Testis (tissue), 3 donors: Measurements from ENCODE around the gene SRP54. TPM values are rescaled to one million over a fixed set of nuclear protein-coding genes. Genes with fewer than 3 reads are reported as not detected.

ENCODE experiments used
- DNase-seq: peaks from one replicate; pipeline ENCODE4 v3.0.0-alpha.2; 2019
- H3K27ac ChIP-seq, 2 donors: fragments of 200-600 bp; sonication (generic); one replicate each; pipeline ENCODE4 v1.5.1; 2019
- H3K27me3 ChIP-seq: fragments of 200-600 bp; sonication (generic); one replicate; pipeline ENCODE4 v1.5.1; 2019
- H3K36me3 ChIP-seq: fragments of 200-600 bp; sonication (generic); one replicate; pipeline ENCODE4 v1.5.1; 2017; ENCODE audit warnings: low read depth; ENCODE audit errors: missing control alignments
- H3K4me1 ChIP-seq: fragments of 200-600 bp; sonication (generic); one replicate; pipeline ENCODE4 v1.5.1; 2019
- H3K4me3 ChIP-seq, 2 donors: fragments of 200-600 bp; sonication (generic); one replicate each; pipeline ENCODE4 v1.5.1; 2017 to 2019
- H3K9me3 ChIP-seq: fragments of 200-600 bp; sonication (generic); one replicate; pipeline ENCODE4 v1.5.1; 2017
- CTCF ChIP-seq, 3 experiments: fragments of 450-650 bp in 2 of 3; fragments of 200-600 bp in 1 of 3; sonication (generic) in 1 of 3; IDR thresholded peaks; one replicate each; pipeline ENCODE4 v1.5.1; 2016 to 2019; ENCODE audit warnings: antibody characterized with exemption in 3 of 3, mild to moderate bottlenecking in 2 of 3, moderate library complexity in 1 of 3
- POLR2A ChIP-seq: fragments of 450-650 bp; IDR thresholded peaks from one replicate; pipeline ENCODE4 v1.6.1; 2017; ENCODE audit warnings: antibody characterized with exemption, mild to moderate bottlenecking, moderate library complexity
- WGBS, 2 donors: methylation state at CpG; one replicate each; pipeline ENCODE4 v1.1.5; 2018; 5-methylcytosine and 5-hydroxymethylcytosine counted together
- intact Hi-C: fragments of 100-400 bp; cut with DNase I; formaldehyde crosslinking; loops from one replicate; pipeline ENCODE4 v1.15.1; 2023; ENCODE audit warnings: low total_unique reads
- polyA plus RNA-seq: library from polyadenylated mRNA; stranded (reverse); fragments of 350-450 nt; fragmentation: Illumina TruSeq; extraction: RNeasy Lipid Tissue Mini Kit (QIAGEN cat#74804); gene quantifications from one replicate; pipeline ENCODE4 v1.2.3, GENCODE V29; 2014; ENCODE audit warnings: low read depth, low replicate concordance; ENCODE audit not compliant: insufficient read depth
- total RNA-seq, 2 donors: library from RNA; depleted of rRNA; stranded (reverse); fragments of >200 nt; gene quantifications; one replicate each; pipeline ENCODE4 v1.2.3, GENCODE V29; 2016

The SRP54 gene
- total and polyA plus RNA-seq, 3 donors from 2014 or later = 78.5 to 132 (median 84.1) TPM

DNA sequence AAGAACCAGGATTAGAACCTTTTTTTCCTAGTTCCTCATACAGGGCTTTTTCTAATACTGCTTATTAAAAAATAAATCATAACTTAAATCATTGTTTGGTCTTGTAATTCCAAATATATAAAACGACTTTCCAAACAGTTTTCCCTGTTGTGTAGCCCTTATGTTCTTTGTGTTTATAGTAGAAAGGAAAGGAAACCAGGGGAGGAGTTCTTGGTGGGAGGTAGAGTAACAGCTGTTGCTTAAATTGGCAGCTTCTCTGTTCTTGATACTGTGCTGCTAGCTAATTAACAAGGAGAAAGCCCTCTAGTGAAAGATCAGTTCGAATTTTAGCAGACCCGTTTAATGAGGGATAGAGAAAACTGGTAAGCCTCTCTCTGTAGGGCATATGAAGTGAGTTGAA, 15.0 kb downstream of the SRP54 start:
- intact Hi-C loops = no loop called here
- no peak for TF ChIP-seq CTCF (IDR thresholded peaks at IDR 0.05)
- TF ChIP-seq POLR2A = no peak
- 12 to 26% methylated on average over 3 of the region's 3 CpGs for WGBS, 2 donors
- H3K4me3 ChIP-seq = no peak overlapping the region
- no peak overlapping the region for H3K27ac ChIP-seq
- no peaks in the 10 kb centered on the region for H3K36me3 ChIP-seq
- DNase-seq = no peak
- no peaks in the 10 kb centered on the region for H3K27me3 ChIP-seq
- H3K9me3 ChIP-seq = no peaks in the 10 kb centered on the region
- no peaks in the 10 kb centered on the region for H3K4me1 ChIP-seq

- intact Hi-C loops = no loop called here
- no peaks in the 10 kb centered on the region for H3K36me3 ChIP-seq
- no peak overlapping the region for H3K4me3 ChIP-seq
These were observed 16.7 kb downstream of the SRP54 start for GRCh38 chr14:34999500-34999899.

DNA sequence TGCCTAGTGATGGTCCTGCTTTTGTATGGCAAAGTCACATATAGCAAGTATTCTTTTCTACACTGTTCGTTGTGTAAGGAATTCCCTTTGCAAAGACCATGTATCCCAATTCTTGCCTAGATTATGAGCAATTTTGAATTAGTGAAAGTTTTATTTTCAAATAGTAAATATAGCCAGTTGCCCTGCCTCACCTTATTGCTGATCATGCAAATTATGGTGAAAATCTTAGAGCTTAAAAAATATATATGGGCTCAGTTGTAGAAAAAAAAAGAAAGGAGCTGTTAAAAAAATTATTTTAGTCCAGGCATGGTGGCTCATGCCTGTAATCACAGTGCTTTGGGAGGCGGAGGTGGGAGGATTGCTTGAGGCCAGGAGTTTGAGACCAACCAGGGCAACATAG, 18.8 kb downstream of the SRP54 start:
- no peak for DNase-seq
- Histone ChIP-seq H3K9me3 (no peaks in the 10 kb centered on the region), H3K4me3 (no peak overlapping the region), H3K4me1 (no peaks in the 10 kb centered on the region), H3K27ac (no peak overlapping the region), H3K36me3 (no peaks in the 10 kb centered on the region), H3K27me3 (no peaks in the 10 kb centered on the region)
- TF ChIP-seq POLR2A (no peak), CTCF (IDR thresholded peaks at IDR 0.05) (no peak)
- intact Hi-C loops = no loop called here
- WGBS, 2 donors = 95% methylated on average over 2 of the region's 2 CpGs

More at GRCh38 chr14:34999500-34999899, 16.7 kb downstream of the SRP54 start:
- no peaks in the 10 kb centered on the region for H3K27me3 ChIP-seq
- H3K27ac ChIP-seq = no peak overlapping the region
- TF ChIP-seq POLR2A (no peak), CTCF (IDR thresholded peaks at IDR 0.05) (no peak)
- DNase-seq = no peak
- H3K9me3 ChIP-seq = no peaks in the 10 kb centered on the region
- H3K4me1 ChIP-seq = no peaks in the 10 kb centered on the region
- 93 to 98% methylated on average over 3 of the region's 3 CpGs for WGBS, 2 donors

DNA sequence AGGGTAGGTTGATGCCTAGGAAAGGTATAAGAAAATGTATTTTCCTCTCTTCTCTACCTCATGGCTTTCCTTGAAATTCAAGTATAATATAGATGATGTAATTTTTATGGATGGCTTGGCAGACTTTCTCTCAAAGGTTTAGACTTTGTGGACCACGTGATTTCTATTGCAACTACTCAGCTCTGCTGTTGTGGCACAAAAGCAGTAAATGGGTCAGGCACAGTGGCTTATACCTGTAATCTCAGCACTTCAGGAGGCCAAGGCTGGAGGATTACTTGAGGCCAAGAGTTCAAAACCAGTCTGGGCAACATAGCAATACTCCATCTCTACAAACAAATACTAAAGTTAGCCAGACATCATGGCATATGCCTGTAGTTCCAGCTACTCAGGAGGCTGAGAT, 22.0 kb downstream of the SRP54 start:
- no peak overlapping the region for H3K4me3 ChIP-seq
- intact Hi-C loops = no loop called here
- no peaks in the 10 kb centered on the region for H3K4me1 ChIP-seq
- 86 to 88% methylated on average over 1 of the region's 1 CpG for WGBS, 2 donors
- H3K27me3 ChIP-seq = no peaks in the 10 kb centered on the region
- H3K36me3 ChIP-seq = no peaks in the 10 kb centered on the region
- TF ChIP-seq CTCF (IDR thresholded peaks at IDR 0.05) (no peak), POLR2A (no peak)
- no peak overlapping the region for H3K27ac ChIP-seq
- H3K9me3 ChIP-seq = no peaks in the 10 kb centered on the region
- DNase-seq = no peak

DNA sequence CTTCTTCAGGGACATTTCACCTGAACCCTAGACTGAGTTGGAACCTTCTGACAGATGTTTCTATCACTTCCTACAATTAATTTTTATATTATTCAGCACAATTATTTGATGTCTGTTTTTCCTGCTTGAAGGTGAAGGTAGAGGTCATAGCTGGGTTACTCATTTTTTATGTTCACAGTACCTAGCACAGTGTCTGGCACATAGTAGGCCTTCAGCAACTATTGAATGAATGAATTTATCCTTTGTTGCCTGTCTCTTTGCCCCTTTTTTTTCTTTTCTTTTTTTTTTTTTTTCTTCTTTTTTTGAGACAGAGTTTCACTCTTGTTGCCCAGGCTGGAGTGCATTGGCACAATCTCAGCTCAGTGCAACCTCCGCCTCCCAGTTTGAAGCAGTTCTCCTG, 33.8 kb downstream of the SRP54 start:
- no peak overlapping the region for H3K4me3 ChIP-seq
- DNase-seq = no peak
- H3K27ac ChIP-seq = no peak overlapping the region
- H3K9me3 ChIP-seq = no peaks in the 10 kb centered on the region
- intact Hi-C loops = no loop called here
- H3K36me3 ChIP-seq = peaks cover 3% of the 10 kb centered on the region
- 93 to 100% methylated on average over 1 of the region's 1 CpG for WGBS, 2 donors
- no peaks in the 10 kb centered on the region for H3K27me3 ChIP-seq
- no peaks in the 10 kb centered on the region for H3K4me1 ChIP-seq
- no peak for TF ChIP-seq POLR2A
- TF ChIP-seq CTCF (IDR thresholded peaks at IDR 0.05) = no peak
